HG03520 (cell line): Measurements from ENCODE around the gene FMO5.
"Not testable (repeated sequence)": the region's sequence is repeated elsewhere in the genome, so short reads cannot be mapped to it uniquely, and the experiment has no call there.

Source experiments
- ATAC-seq: cut with Tn5 transposase; IDR thresholded peaks from one replicate; pipeline ENCODE4 v1.9.1; 2021; ENCODE audit warnings: mild to moderate bottlenecking, moderate library complexity; ENCODE audit not compliant: unreplicated experiment

FMO5 gene

GRCh38 chr1:147157116-147157515, 68.0 kb downstream of the FMO5 start:
- not testable (repeated sequence) for ATAC-seq

DNA sequence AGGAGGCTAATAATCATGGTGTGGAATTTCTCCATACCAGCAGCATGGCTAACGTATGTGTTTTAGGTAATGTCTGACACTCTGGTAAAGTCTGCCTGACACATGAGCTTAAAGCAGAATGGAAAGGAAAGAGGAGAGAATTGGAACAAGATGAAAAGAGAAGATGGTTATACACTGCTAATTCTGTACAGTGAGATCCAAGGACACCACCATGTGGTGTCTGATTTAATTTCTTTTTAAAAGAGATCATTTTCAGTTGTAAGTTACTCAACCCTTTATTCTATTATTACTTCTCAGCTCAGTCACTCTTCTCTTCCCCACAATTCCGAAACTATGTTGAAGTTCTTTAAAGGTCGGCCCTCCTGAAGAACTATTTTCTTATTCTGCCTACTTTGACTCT, 68.5 kb downstream of the FMO5 start:
- no peak for ATAC-seq

- ATAC-seq: no peak
These were observed 72.4 kb downstream of the FMO5 start for GRCh38 chr1:147152772-147153171.

- ATAC-seq: no peak
These were observed 73.9 kb downstream of the FMO5 start for GRCh38 chr1:147151244-147151643.

- no peak for ATAC-seq
These were observed 82.3 kb downstream of the FMO5 start for GRCh38 chr1:147142886-147143285.
